GM19099 (cell line): Measurements from ENCODE around the gene CA11.
A peak's percentile ranks its signal among the peaks of the same experiment; 100 is the strongest.

Experiments
- POLR2A ChIP-seq: IDR thresholded peaks from 3 replicates; pipeline ENCODE4 v1.6.1; 2011; ENCODE audit warnings: low read depth; ENCODE audit not compliant: insufficient read length; ENCODE audit errors: extremely low read depth

The CA11 gene

GRCh38 chr19:48651683-48652048 is 5.7 kb upstream of the CA11 start:
- no peak for TF ChIP-seq POLR2A

- no peak for TF ChIP-seq POLR2A
Measured at GRCh38 chr19:48650974-48651682, 5.1 kb upstream of the CA11 start.

- no peak for TF ChIP-seq POLR2A
Measured at GRCh38 chr19:48648134-48648533, 2.1 kb upstream of the CA11 start.

- peak; percentile 53 for TF ChIP-seq POLR2A
Measured at GRCh38 chr19:48646722-48647216, 782 bp upstream of the CA11 start.

- no peak for TF ChIP-seq POLR2A
Measured at GRCh38 chr19:48645620-48646000, 377 bp downstream of the CA11 start.

- no peak for TF ChIP-seq POLR2A
Measured at GRCh38 chr19:48644839-48645619, 958 bp downstream of the CA11 start.

- TF ChIP-seq POLR2A: no peak
Measured at GRCh38 chr19:48644355-48644754, 1.6 kb downstream of the CA11 start.

- no peak for TF ChIP-seq POLR2A
Measured at GRCh38 chr19:48642862-48643261, 3.1 kb downstream of the CA11 start.

- no peak for TF ChIP-seq POLR2A
Measured at GRCh38 chr19:48641850-48642249, 4.1 kb downstream of the CA11 start.

- TF ChIP-seq POLR2A: no peak
Measured at GRCh38 chr19:48639483-48640375, 6.3 kb downstream of the CA11 start.

- no peak for TF ChIP-seq POLR2A
Measured at GRCh38 chr19:48638831-48639381, 7.1 kb downstream of the CA11 start.

GRCh38 chr19:48637948-48638830 is 7.8 kb downstream of the CA11 start:
- TF ChIP-seq POLR2A: peak; percentile 56

GRCh38 chr19:48637449-48637947 is 8.5 kb downstream of the CA11 start:
- no peak for TF ChIP-seq POLR2A

GRCh38 chr19:48636859-48637448 is 9.0 kb downstream of the CA11 start, which contains the start of gene DBP:
DBP (minus strand) TSS chr19:48637379; CDS start chr19:48636994, 385 bp downstream.
- TF ChIP-seq POLR2A: peak; percentile 45
